C4-2B (cell line): Measurements from ENCODE around the gene SPDYE4.

Experiments used
- CTCF ChIP-seq: fragments of 450-650 bp; conservative IDR thresholded peaks from 2 replicates; pipeline ENCODE4 v1.5.1; 2017; ENCODE audit warnings: mild to moderate bottlenecking
- ZFX ChIP-seq: fragments of 450-650 bp; IDR thresholded peaks from 2 replicates; pipeline ENCODE4 v1.6.1; 2017

DNA sequence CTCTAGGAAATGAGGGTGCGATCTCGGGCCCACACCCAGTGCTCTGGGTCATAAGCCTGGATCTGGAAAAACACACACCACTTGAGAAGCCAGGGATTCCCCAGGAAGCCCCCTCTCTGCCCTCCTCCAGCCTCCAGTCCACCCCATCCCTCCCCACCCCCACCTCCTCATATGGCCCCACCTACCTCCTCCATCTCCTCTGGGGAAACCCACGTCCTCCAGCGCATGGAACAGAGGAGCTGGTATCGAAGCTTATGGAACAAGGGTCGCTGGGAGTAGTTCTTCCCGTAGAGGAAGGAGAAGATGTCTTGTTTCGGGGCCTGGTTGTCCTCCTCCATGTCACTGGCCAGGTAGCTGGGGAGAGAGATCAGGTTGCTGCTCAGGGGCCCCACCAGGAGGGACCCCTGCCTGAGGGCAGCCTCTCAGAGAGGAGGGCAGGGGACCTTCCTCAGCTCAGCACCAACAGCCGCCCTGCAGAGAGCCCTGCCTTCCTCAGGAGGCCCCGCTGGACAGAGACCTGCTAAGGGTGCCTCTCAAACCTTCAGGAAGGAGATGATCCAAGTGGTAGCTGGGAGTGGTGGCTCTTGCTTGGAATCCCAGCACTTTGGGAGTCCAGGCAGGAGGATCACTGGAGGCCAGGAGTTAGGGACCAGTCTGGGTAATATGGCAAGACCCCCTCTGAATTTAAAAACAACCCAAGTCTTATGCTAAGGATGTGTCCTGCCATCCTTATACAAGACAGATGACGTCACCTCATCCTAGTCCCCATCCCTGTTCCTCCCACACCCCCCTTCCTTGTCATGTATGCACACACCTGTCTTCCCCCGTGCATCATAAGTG lies 5.0 kb downstream of the SPDYE4 start:
- no peak for TF ChIP-seq CTCF
- TF ChIP-seq ZFX: no peak
